Measurements from ENCODE around the gene ADAM30.

The ADAM30 gene

GRCh38 chr1:119878171-119878570 is 18.1 kb downstream of the ADAM30 start:
- Histone ChIP-seq H3K9me3 (ENCODE audit: control insufficient read depth, insufficient read depth, low read depth, low read length) (no peaks in the 10 kb centered on the region), H3K36me3 (ENCODE audit: control insufficient read depth in 2 of 2, insufficient read depth in 1 of 2, low read length in 2 of 2) (no peaks in the 10 kb centered on the region), H3K27ac (ENCODE audit: extremely low read depth, low read depth, low read length) (no peak overlapping the region), H3K4me3 (ENCODE audit: low read depth, low read length) (no peak overlapping the region), H3K4me1 (ENCODE audit: control insufficient read depth, insufficient read depth, low read length) (no peaks in the 10 kb centered on the region)
- ChIA-PET POLR2A (no interaction called here), CTCF (interaction anchor here (1.1 to 2.2 kb wide), 3 partner anchors 8 to 11 kb away, joined by 3 to 8 read pairs (median 4); no protein-coding TSS in a partner anchor)
- TF ChIP-seq ZNF239 (tag by site-specific recombination; IDR thresholded peaks at IDR 0.05) (no peak), FEZF1 (tag by site-specific recombination; IDR thresholded peaks at IDR 0.05) (peak; percentile 60), PRDM6 (tag by site-specific recombination; IDR thresholded peaks at IDR 0.05) (peak; percentile 64), KLF1 (tag by site-specific recombination; IDR thresholded peaks at IDR 0.05) (no peak), SCRT2 (tag by site-specific recombination; IDR thresholded peaks at IDR 0.05) (0 out of 2 replicates have a peak, but pooled peaks have one; percentile 30), ZNF292 (tag by site-specific recombination; IDR thresholded peaks at IDR 0.05; ENCODE audit: borderline replicate concordance, low read depth) (no peak), ZBTB6 (tag by site-specific recombination; IDR thresholded peaks at IDR 0.05) (no peak), ZBTB7A (tag by site-specific recombination; IDR thresholded peaks at IDR 0.05; ENCODE audit: low read depth) (no peak), ZNF704 (tag by site-specific recombination; IDR thresholded peaks at IDR 0.05) (no peak)
- TF ChIP-seq, protein P1, sequence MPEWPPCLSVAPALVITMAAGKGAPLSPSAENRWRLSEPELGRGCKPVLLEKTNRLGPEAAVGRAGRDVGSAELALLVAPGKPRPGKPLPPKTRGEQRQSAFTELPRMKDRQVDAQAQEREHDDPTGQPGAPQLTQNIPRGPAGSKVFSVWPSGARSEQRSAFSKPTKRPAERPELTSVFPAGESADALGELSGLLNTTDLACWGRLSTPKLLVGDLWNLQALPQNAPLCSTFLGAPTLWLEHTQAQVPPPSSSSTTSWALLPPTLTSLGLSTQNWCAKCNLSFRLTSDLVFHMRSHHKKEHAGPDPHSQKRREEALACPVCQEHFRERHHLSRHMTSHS (tag by site-specific recombination; IDR thresholded peaks at IDR 0.05): no peak

DNA sequence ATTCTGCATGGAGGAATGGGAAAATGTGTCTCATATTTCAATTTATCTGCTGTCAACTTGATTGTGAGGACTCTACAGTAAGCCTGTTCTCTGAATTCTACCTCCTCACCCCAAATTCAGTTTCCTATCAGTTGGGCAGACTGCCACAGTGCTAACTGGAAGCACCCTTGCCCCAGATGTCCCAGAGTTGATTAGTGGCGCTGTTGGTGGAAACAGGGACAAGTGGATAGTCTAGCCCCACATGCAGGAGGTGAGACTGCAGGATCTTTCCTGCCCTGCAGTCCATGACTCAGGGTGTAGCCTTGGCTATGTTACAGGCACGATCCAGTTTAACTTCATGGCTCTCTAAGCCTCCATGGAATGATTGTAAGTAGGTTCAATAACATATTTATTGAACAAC is 22.1 kb downstream of the ADAM30 start:
- no peaks in the 10 kb centered on the region for H3K9me3 ChIP-seq (ENCODE audit: control insufficient read depth, insufficient read depth, low read depth, low read length)
- no peaks in the 10 kb centered on the region for H3K36me3 ChIP-seq (ENCODE audit: control insufficient read depth in 2 of 2, insufficient read depth in 1 of 2, low read length in 2 of 2)
- H3K4me3 ChIP-seq (ENCODE audit: low read depth, low read length): no peak overlapping the region
- H3K27ac ChIP-seq (ENCODE audit: extremely low read depth, low read depth, low read length): no peak overlapping the region
- no peaks in the 10 kb centered on the region for H3K4me1 ChIP-seq (ENCODE audit: control insufficient read depth, insufficient read depth, low read length)
- ChIA-PET CTCF (interaction anchor here (1.2 to 1.4 kb wide), 2 partner anchors 9 to 12 kb away, joined by 4 read pairs; no protein-coding TSS in a partner anchor), POLR2A (no interaction called here)
- TF ChIP-seq SP2 (tag by site-specific recombination; IDR thresholded peaks at IDR 0.05) (no peak), HOXC10 (CRISPR knock-in tag; IDR thresholded peaks at IDR 0.05) (no peak), SP3 (tag by site-specific recombination; IDR thresholded peaks at IDR 0.05) (no peak), ZNF561 (tag by site-specific recombination; IDR thresholded peaks at IDR 0.05; ENCODE audit: borderline replicate concordance) (no peak), ZBTB1 (tag by site-specific recombination; IDR thresholded peaks at IDR 0.05) (no peak), ZNF292 (tag by site-specific recombination; IDR thresholded peaks at IDR 0.05; ENCODE audit: borderline replicate concordance, low read depth) (no peak), HOXA7 (CRISPR knock-in tag; IDR thresholded peaks at IDR 0.05; ENCODE audit: borderline replicate concordance) (no peak), OSR2 (tag by site-specific recombination; IDR thresholded peaks at IDR 0.05) (no peak), RBAK (tag by site-specific recombination; IDR thresholded peaks at IDR 0.05) (no peak), ZNF629 (tag by site-specific recombination; IDR thresholded peaks at IDR 0.05) (no peak), PRDM10 (tag by site-specific recombination; IDR thresholded peaks at IDR 0.05) (no peak), KLF7 (tag by site-specific recombination; IDR thresholded peaks at IDR 0.05; ENCODE audit: borderline replicate concordance) (no peak), ZNF169 (tag by site-specific recombination; IDR thresholded peaks at IDR 0.05) (no peak), ZNF623 (tag by site-specific recombination; IDR thresholded peaks at IDR 0.05) (no peak)
- TF ChIP-seq, protein P2, sequence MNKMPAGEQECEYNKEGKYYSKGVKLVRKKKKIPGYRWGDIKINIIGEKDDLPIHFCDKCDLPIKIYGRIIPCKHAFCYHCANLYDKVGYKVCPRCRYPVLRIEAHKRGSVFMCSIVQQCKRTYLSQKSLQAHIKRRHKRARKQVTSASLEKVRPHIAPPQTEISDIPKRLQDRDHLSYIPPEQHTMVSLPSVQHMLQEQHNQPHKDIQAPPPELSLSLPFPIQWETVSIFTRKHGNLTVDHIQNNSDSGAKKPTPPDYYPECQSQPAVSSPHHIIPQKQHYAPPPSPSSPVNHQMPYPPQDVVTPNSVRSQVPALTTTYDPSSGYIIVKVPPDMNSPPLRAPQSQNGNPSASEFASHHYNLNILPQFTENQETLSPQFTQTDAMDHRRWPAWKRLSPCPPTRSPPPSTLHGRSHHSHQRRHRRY (tag by site-specific recombination; IDR thresholded peaks at IDR 0.05): no peak

Measured in HEK293 (cell line).